Smooth muscle cell (in vitro differentiated cells): ENCODE measurements around the gene RHEX. TPM values are rescaled to one million over a fixed set of nuclear protein-coding genes. Genes with fewer than 3 reads are reported as not detected.

Experiments used
- DNase-seq: peaks from one replicate; lab custom pipeline; 2025; ENCODE audit not compliant: unreplicated experiment; lab: John Stamatoyannopoulos, UW
- H2AFZ ChIP-seq: fragments of 200-600 bp; sonication (generic); 2 replicates; pipeline ENCODE4 v1.6.0; 2016; ENCODE audit warnings: antibody characterized with exemption, low read depth, mild to moderate bottlenecking
- H3F3A ChIP-seq: fragments of 200-600 bp; sonication (generic); 2 replicates; pipeline ENCODE4 v1.6.0; 2017; ENCODE audit warnings: antibody characterized with exemption, low read depth
- H3K27ac ChIP-seq: fragments of 200-600 bp; sonication (generic); 2 replicates; pipeline ENCODE4 v1.5.1; 2016; ENCODE audit warnings: low read depth, mild to moderate bottlenecking
- H3K27me3 ChIP-seq: fragments of 200-600 bp; sonication (generic); 2 replicates; pipeline ENCODE4 v1.6.1; 2016; ENCODE audit warnings: low read depth, mild to moderate bottlenecking
- H3K36me3 ChIP-seq: fragments of 200-600 bp; sonication (generic); 2 replicates; pipeline ENCODE4 v1.5.1; 2016; ENCODE audit warnings: low read depth
- H3K4me1 ChIP-seq: fragments of 200-600 bp; sonication (generic); 2 replicates; pipeline ENCODE4 v1.5.1; 2016; ENCODE audit warnings: low read depth
- H3K4me2 ChIP-seq: fragments of 200-600 bp; sonication (generic); 2 replicates; pipeline ENCODE4 v1.6.0; 2016; ENCODE audit warnings: mild to moderate bottlenecking
- H3K4me3 ChIP-seq: fragments of 200-600 bp; sonication (generic); 2 replicates; pipeline ENCODE4 v1.5.1; 2016; ENCODE audit warnings: mild to moderate bottlenecking
- H3K79me2 ChIP-seq: fragments of 200-600 bp; sonication (generic); 2 replicates; pipeline ENCODE4 v1.6.0; 2016; ENCODE audit warnings: low read depth, mild to moderate bottlenecking
- H3K9ac ChIP-seq: fragments of 200-600 bp; sonication (generic); 2 replicates; pipeline ENCODE4 v1.6.0; 2016; ENCODE audit warnings: low read depth
- H3K9me3 ChIP-seq: fragments of 200-600 bp; sonication (generic); replicated peaks from 2 replicates; pipeline ENCODE4 v1.5.1; 2016; ENCODE audit warnings: low read depth
- H4K20me1 ChIP-seq: fragments of 200-600 bp; sonication (generic); 2 replicates; pipeline ENCODE4 v1.6.0; 2016; ENCODE audit warnings: low read depth
- CTCF ChIP-seq: fragments of 200-600 bp; sonication (generic); IDR thresholded peaks from 2 replicates; pipeline ENCODE4 v1.5.1; 2017; ENCODE audit warnings: borderline replicate concordance, mild to moderate bottlenecking, antibody characterized with exemption; ENCODE audit not compliant: insufficient read depth, poor library complexity, severe bottlenecking
- WGBS: methylation state at CpG from one replicate; pipeline ENCODE4 v1.1.7; 2016; ENCODE audit warnings: low lambda C conversion rate; 5-methylcytosine and 5-hydroxymethylcytosine counted together
- polyA plus RNA-seq: library from polyadenylated mRNA; unstranded; fragments of >200 nt; fragmentation: Nextera tagmentation; extraction: Ambion mirVana; gene quantifications from 2 replicates; pipeline ENCODE4 v1.2.1, GENCODE V29; 2016
- total RNA-seq: library from RNA; depleted of rRNA; stranded (reverse); fragments of >200 nt; gene quantifications from 2 replicates; pipeline ENCODE4 v1.2.3, GENCODE V29; 2014

The RHEX gene
- total and polyA plus RNA-seq, 2 experiments from 2014 or later = not detected

GRCh38 chr1:206115791-206116190 lies 62.8 kb downstream of the RHEX start:
- Histone ChIP-seq H3K4me3 (no peak overlapping the region), H3K36me3 (no peaks in the 10 kb centered on the region), H3K9me3 (no peaks in the 10 kb centered on the region), H3K9ac (no peak overlapping the region), H3K27ac (no peak overlapping the region), H3K4me2 (no peak overlapping the region), H3F3A (no peaks in the 10 kb centered on the region), H4K20me1 (no peaks in the 10 kb centered on the region), H3K4me1 (no peaks in the 10 kb centered on the region), H3K79me2 (no peaks in the 10 kb centered on the region), H3K27me3 (peaks cover 28% of the 10 kb centered on the region), H2AFZ (no peak overlapping the region)
- DNase-seq = no peak
- no peak for TF ChIP-seq CTCF
- 95% methylated on average over 8 of the region's 8 CpGs for WGBS

GRCh38 chr1:206116191-206116872 lies 63.4 kb downstream of the RHEX start:
- no peak for DNase-seq
- Histone ChIP-seq H3K9me3 (no peaks in the 10 kb centered on the region), H4K20me1 (no peaks in the 10 kb centered on the region), H2AFZ (no peak overlapping the region), H3K9ac (no peak overlapping the region), H3F3A (no peaks in the 10 kb centered on the region), H3K4me1 (no peaks in the 10 kb centered on the region), H3K27me3 (peaks cover 28% of the 10 kb centered on the region), H3K4me2 (no peak overlapping the region), H3K36me3 (no peaks in the 10 kb centered on the region), H3K79me2 (no peaks in the 10 kb centered on the region), H3K27ac (no peak overlapping the region), H3K4me3 (no peak overlapping the region)
- TF ChIP-seq CTCF = no peak
- WGBS = 89% methylated on average over 25 of the region's 25 CpGs

GRCh38 chr1:206116873-206117150 lies 63.8 kb downstream of the RHEX start:
- DNase-seq = no peak
- Histone ChIP-seq H2AFZ (peak overlapping the region; percentile 19), H3K36me3 (no peaks in the 10 kb centered on the region), H3K9me3 (no peaks in the 10 kb centered on the region), H3K9ac (no peak overlapping the region), H3K4me2 (peak overlapping the region; percentile 88), H3K27me3 (peaks cover 28% of the 10 kb centered on the region), H3F3A (no peaks in the 10 kb centered on the region), H3K27ac (no peak overlapping the region), H3K4me3 (peak overlapping the region; percentile 47), H3K79me2 (no peaks in the 10 kb centered on the region), H4K20me1 (no peaks in the 10 kb centered on the region), H3K4me1 (no peaks in the 10 kb centered on the region)
- TF ChIP-seq CTCF = no peak
- WGBS = 21% methylated on average over 5 of the region's 5 CpGs
